ENCODE measurements around the gene RINL.

DNA sequence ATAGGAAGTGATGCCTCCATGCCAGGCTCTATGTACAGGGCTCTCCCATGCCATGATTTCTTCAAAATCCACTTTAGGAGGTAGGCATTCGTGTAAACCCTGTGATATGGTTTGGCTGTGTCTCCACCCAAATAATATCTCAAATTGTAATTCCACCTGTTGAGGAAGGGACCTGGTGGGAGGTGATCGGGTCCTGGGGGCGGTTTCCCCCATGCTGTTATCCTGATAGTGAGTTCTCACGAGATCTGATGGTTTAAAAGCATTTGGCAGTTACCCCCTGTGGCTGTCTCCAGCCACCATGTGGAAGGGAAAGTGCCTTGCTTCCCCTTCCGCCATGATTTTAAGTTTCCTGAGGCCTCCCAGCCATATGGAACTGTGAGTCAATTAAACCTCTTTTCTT is 44.4 kb upstream of the RINL start:
- TF ChIP-seq POLR2AphosphoS5 (IDR thresholded peaks at IDR 0.05; ENCODE audit: low read depth, low read length): no peak
- no peak for TF ChIP-seq POLR2A (IDR thresholded peaks at IDR 0.05; ENCODE audit: low read depth, low read length)
- no peak for TF ChIP-seq TAF1 (IDR thresholded peaks at IDR 0.05; ENCODE audit: low read depth, low read length)
- TF ChIP-seq PAX5 (IDR thresholded peaks at IDR 0.05; ENCODE audit: insufficient read depth, low read length, severe bottlenecking): no peak
